Caco-2 (cell line): ENCODE data around the gene MRM3. TPM values are rescaled to one million over a fixed set of nuclear protein-coding genes. Genes with fewer than 3 reads are reported as not detected.

ENCODE experiments used
- BruUV-seq: library from RNA; stranded (reverse); fragments of 400-500 nt; replicated peaks from 2 replicates; lab custom pipeline; 2021; lab: Mats Ljungman, UMichigan
- CTCF ChIA-PET: fragments of 300-600 bp; sonication (Branson Sonifier 250); formaldehyde crosslinking; loops from one replicate; lab custom pipeline; 2022; ENCODE audit warnings: antibody characterized with exemption; lab: Charles Lee
- POLR2A ChIA-PET: fragments of 300-600 bp; sonication (Branson Sonifier 250); formaldehyde crosslinking; loops from one replicate; lab custom pipeline; 2022; ENCODE audit warnings: antibody characterized with exemption; lab: Charles Lee
- DNase-seq, 2 experiments: peaks; one replicate each; pipeline versions ENCODE4 v3.0.0 to v3.0.0-alpha.2; 2020 to 2022
- H3K27me3 ChIP-seq: replicated peaks from 2 replicates; pipeline ENCODE4 v1.6.0; 2011; ENCODE audit warnings: low read length; ENCODE audit not compliant: control insufficient read depth, insufficient read depth
- H3K36me3 ChIP-seq: 2 replicates; pipeline ENCODE4 v1.5.1; 2011; ENCODE audit warnings: low read length; ENCODE audit not compliant: control insufficient read depth, insufficient read depth
- H3K4me1 ChIP-seq: fragments of 250-450 bp; sonication (Bioruptor Pico); 2 replicates; pipeline ENCODE4 v1.5.1; 2020; ENCODE audit warnings: mild to moderate bottlenecking
- H3K4me3 ChIP-seq: 2 replicates; pipeline ENCODE4 v1.5.1; 2011; ENCODE audit warnings: low read depth, mild to moderate bottlenecking, control low read depth, low read length
- H3K9me3 ChIP-seq: fragments of 250-450 bp; sonication (Bioruptor Pico); 2 replicates; pipeline ENCODE4 v1.5.1; 2020; ENCODE audit warnings: mild to moderate bottlenecking, moderate library complexity
- H3K27ac Mint-ChIP-seq: one replicate; pipeline ENCODE4 v1.8.0; 2022; ENCODE audit warnings: mixed read lengths; ENCODE audit not compliant: unreplicated experiment
- H3K27me3 Mint-ChIP-seq: one replicate; pipeline ENCODE4 v1.8.0; 2022; ENCODE audit warnings: mixed read lengths; ENCODE audit not compliant: insufficient read depth, unreplicated experiment
- H3K36me3 Mint-ChIP-seq: one replicate; pipeline ENCODE4 v1.8.0; 2022; ENCODE audit warnings: mild to moderate bottlenecking, mixed read lengths; ENCODE audit not compliant: insufficient read depth, unreplicated experiment
- H3K4me1 Mint-ChIP-seq: one replicate; pipeline ENCODE4 v1.8.0; 2022; ENCODE audit warnings: low read depth, mixed read lengths; ENCODE audit not compliant: unreplicated experiment
- H3K4me3 Mint-ChIP-seq: one replicate; pipeline ENCODE4 v1.8.0; 2022; ENCODE audit warnings: mild to moderate bottlenecking, moderate library complexity, mixed read lengths; ENCODE audit not compliant: unreplicated experiment
- H3K9me3 Mint-ChIP-seq: one replicate; pipeline ENCODE4 v1.8.0; 2022; ENCODE audit warnings: mixed read lengths; ENCODE audit not compliant: unreplicated experiment
- CTCF ChIP-seq, 2 experiments: fragments of 200-600 bp in 1 of 2; IDR thresholded peaks; 1 replicate in 1 of 2; 2 replicates in 1 of 2; pipeline versions ENCODE4 v1.5.1 to v1.8.0; 2011 to 2022; ENCODE audit warnings: antibody characterized with exemption in 1 of 2, control low read depth in 1 of 2, inconsistent platforms in 1 of 2, low read depth in 1 of 2, low read length in 1 of 2, mild to moderate bottlenecking in 1 of 2, moderate library complexity in 1 of 2; ENCODE audit not compliant: insufficient read depth in 1 of 2, severe bottlenecking in 1 of 2, unreplicated experiment in 1 of 2
- intact Hi-C: fragments of 100-400 bp; cut with micrococcal nuclease; formaldehyde crosslinking; loops from one replicate; pipeline ENCODE4 v1.10.0; 2022; ENCODE audit not compliant: unreplicated experiment
- total RNA-seq: library from RNA; stranded (reverse); gene quantifications from 2 replicates; pipeline ENCODE4 v1.2.3, GENCODE V29; 2022

Gene MRM3
- total RNA-seq, 1 experiment from 2014 or later, result 14.1 TPM

DNA sequence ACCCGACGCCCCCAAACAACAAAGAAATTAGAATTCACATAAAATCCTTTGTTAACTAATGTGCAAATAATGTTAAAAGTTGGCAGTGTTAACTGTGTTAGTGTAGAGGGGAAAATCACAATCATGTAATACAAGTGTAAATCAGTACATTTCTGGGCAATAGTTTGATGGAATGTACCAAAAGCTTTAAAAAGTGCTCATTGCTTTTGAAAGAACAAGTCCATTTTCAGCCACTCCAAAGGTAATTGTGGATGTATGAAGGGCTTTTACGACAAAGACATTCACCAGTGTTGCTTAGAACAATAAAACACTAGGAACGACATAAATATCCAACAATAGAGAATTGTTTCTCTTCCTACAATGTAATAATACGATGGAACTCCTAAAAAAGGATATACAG, 9.1 kb upstream of the MRM3 start:
- H3K4me3 Mint-ChIP-seq, result no peak overlapping the region
- ChIA-PET CTCF (no interaction called here), POLR2A (no interaction called here)
- H3K4me3 ChIP-seq, result no peak overlapping the region
- no TSS peak for BruUV-seq
- H3K9me3 Mint-ChIP-seq, result no peaks in the 10 kb centered on the region
- H3K27me3 Mint-ChIP-seq, result no peaks in the 10 kb centered on the region
- H3K4me1 Mint-ChIP-seq, result no peaks in the 10 kb centered on the region
- H3K36me3 ChIP-seq, result no peaks in the 10 kb centered on the region
- H3K36me3 Mint-ChIP-seq, result peaks cover 82% of the 10 kb centered on the region
- H3K9me3 ChIP-seq, result no peaks in the 10 kb centered on the region
- H3K4me1 ChIP-seq, result no peaks in the 10 kb centered on the region
- no peaks in the 10 kb centered on the region for H3K27me3 ChIP-seq
- no peak for DNase-seq
- TF ChIP-seq CTCF (IDR thresholded peaks at IDR 0.05; ENCODE audit: insufficient read depth in 1 of 2, low read depth in 1 of 2, low read length in 1 of 2, severe bottlenecking in 1 of 2, unreplicated experiment in 1 of 2), result no peak
- H3K27ac Mint-ChIP-seq, result no peak overlapping the region
- intact Hi-C loops, result no loop called here

GRCh38 chr17:773467-774312, 8.5 kb upstream of the MRM3 start:
- intact Hi-C loops, result no loop called here
- H3K4me3 ChIP-seq, result no peak overlapping the region
- CTCF ChIA-PET, result no interaction called here
- POLR2A ChIA-PET, result no interaction called here
- H3K36me3 ChIP-seq, result no peaks in the 10 kb centered on the region
- H3K9me3 ChIP-seq, result no peaks in the 10 kb centered on the region
- no peaks in the 10 kb centered on the region for H3K27me3 Mint-ChIP-seq
- DNase-seq, result no peak
- H3K4me1 Mint-ChIP-seq, result no peaks in the 10 kb centered on the region
- no peak overlapping the region for H3K27ac Mint-ChIP-seq
- no peak overlapping the region for H3K4me3 Mint-ChIP-seq
- H3K27me3 ChIP-seq, result no peaks in the 10 kb centered on the region
- TF ChIP-seq CTCF (IDR thresholded peaks at IDR 0.05; ENCODE audit: insufficient read depth in 1 of 2, low read depth in 1 of 2, low read length in 1 of 2, severe bottlenecking in 1 of 2, unreplicated experiment in 1 of 2), result no peak
- no peaks in the 10 kb centered on the region for H3K9me3 Mint-ChIP-seq
- H3K4me1 ChIP-seq, result no peaks in the 10 kb centered on the region
- BruUV-seq, result no TSS peak
- peaks cover 84% of the 10 kb centered on the region for H3K36me3 Mint-ChIP-seq

GRCh38 chr17:774313-774584, 7.9 kb upstream of the MRM3 start:
- H3K9me3 ChIP-seq, result no peaks in the 10 kb centered on the region
- H3K27me3 Mint-ChIP-seq, result no peaks in the 10 kb centered on the region
- H3K9me3 Mint-ChIP-seq, result no peaks in the 10 kb centered on the region
- no peaks in the 10 kb centered on the region for H3K36me3 ChIP-seq
- no peaks in the 10 kb centered on the region for H3K4me1 ChIP-seq
- no peak overlapping the region for H3K27ac Mint-ChIP-seq
- ChIA-PET POLR2A (no interaction called here), CTCF (no interaction called here)
- peaks cover 79% of the 10 kb centered on the region for H3K36me3 Mint-ChIP-seq
- H3K4me3 ChIP-seq, result no peak overlapping the region
- H3K4me3 Mint-ChIP-seq, result no peak overlapping the region
- no peak for TF ChIP-seq CTCF (IDR thresholded peaks at IDR 0.05; ENCODE audit: insufficient read depth in 1 of 2, low read depth in 1 of 2, low read length in 1 of 2, severe bottlenecking in 1 of 2, unreplicated experiment in 1 of 2)
- no peaks in the 10 kb centered on the region for H3K27me3 ChIP-seq
- no peaks in the 10 kb centered on the region for H3K4me1 Mint-ChIP-seq
- no peak for DNase-seq
- no TSS peak for BruUV-seq
- intact Hi-C loops, result no loop called here
